NT2/D1 (cell line): Measurements from ENCODE around the gene GNA15.

Experiments
- SUZ12 ChIP-seq: IDR thresholded peaks from 2 replicates; pipeline ENCODE4 v1.6.1; 2011; ENCODE audit not compliant: insufficient read length, insufficient read depth; ENCODE audit errors: extremely low read depth
- YY1 ChIP-seq: IDR thresholded peaks from 2 replicates; pipeline ENCODE4 v1.6.1; 2011; ENCODE audit not compliant: insufficient read length, insufficient read depth
- ZNF274 ChIP-seq: IDR thresholded peaks from 2 replicates; pipeline ENCODE4 v1.6.1; 2011; ENCODE audit warnings: mild to moderate bottlenecking, low read depth, low read length

DNA sequence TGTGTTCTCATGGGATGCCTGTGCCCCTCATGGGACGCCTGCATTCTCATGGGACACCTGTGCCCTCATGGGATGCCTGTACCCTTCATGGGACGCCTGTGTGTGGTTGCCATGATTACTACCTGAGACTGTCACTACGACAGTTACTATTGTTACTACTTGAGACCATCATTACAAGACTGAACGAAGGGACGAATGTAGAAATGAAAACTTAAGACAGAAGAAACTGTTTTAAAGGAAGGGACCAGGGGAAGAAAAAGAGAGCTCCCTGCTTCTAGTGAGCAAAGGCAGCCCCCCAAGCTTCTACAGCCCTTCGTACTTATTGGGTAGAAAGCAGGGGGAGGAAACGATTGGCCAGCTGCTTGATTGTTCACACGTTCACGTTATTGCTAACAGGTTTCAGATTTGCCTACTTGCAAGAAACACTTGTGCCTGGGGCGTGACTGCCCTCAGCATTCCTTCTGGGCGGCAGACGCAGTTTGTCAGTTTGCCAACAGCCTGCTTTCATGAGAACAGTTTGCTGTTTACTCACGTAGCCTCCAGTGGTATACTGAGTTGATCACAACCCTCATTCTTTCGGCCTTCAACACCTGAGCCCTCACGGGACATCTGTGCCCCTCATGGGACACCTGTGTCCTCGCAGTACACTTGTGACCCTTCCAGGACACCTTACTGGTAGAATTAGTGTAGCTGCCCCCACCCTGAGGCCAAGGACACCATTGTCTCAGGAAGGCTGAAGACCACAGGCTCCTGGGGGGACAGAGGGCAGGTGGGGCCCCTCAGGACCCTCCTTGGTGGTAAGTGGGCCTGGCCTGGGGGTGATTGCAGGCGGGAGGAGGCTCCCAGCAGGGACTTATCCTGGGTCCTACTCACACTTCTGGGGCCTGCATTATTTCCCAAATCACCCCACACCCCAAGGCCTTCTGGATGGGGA, 40.2 kb downstream of the GNA15 start:
- TF ChIP-seq SUZ12 (no peak), ZNF274 (no peak), YY1 (no peak)
